KMS-11 (cell line): ENCODE results near the gene NUP54.

Source experiments
- H2AFZ ChIP-seq: fragments of 200-600 bp; sonication (generic); 2 replicates; pipeline ENCODE4 v1.6.1; 2016; ENCODE audit warnings: antibody characterized with exemption, mixed run types, low read depth
- H3K27ac ChIP-seq: fragments of 200-600 bp; sonication (generic); 2 replicates; pipeline ENCODE4 v1.6.1; 2016; ENCODE audit warnings: mild to moderate bottlenecking, mixed run types
- H3K27me3 ChIP-seq: fragments of 200-600 bp; sonication (generic); 2 replicates; pipeline ENCODE4 v1.6.1; 2017; ENCODE audit warnings: mild to moderate bottlenecking, low read depth, mixed run types, moderate library complexity; ENCODE audit not compliant: insufficient read depth
- H3K36me3 ChIP-seq: fragments of 200-600 bp; sonication (generic); 2 replicates; pipeline ENCODE4 v1.6.1; 2017; ENCODE audit warnings: mild to moderate bottlenecking, mixed run types; ENCODE audit not compliant: insufficient read depth
- H3K4me1 ChIP-seq: fragments of 200-600 bp; sonication (generic); 2 replicates; pipeline ENCODE4 v1.6.1; 2016; ENCODE audit warnings: mild to moderate bottlenecking, low read depth, mixed run types; ENCODE audit not compliant: poor library complexity, severe bottlenecking
- H3K4me2 ChIP-seq: fragments of 200-600 bp; sonication (generic); 2 replicates; pipeline ENCODE4 v1.7.0; 2016; ENCODE audit warnings: mild to moderate bottlenecking, mixed run types
- H3K4me3 ChIP-seq: fragments of 200-600 bp; sonication (generic); IDR thresholded peaks from 2 replicates; pipeline ENCODE4 v1.6.1; 2017; ENCODE audit warnings: low read depth, low read length, mixed read lengths; ENCODE audit not compliant: insufficient read depth
- H3K79me2 ChIP-seq: fragments of 200-600 bp; sonication (generic); 2 replicates; pipeline ENCODE4 v1.6.1; 2016; ENCODE audit warnings: low read depth, mixed run types; ENCODE audit not compliant: insufficient read depth
- H3K9ac ChIP-seq: fragments of 200-600 bp; sonication (generic); 2 replicates; pipeline ENCODE4 v1.6.1; 2016; ENCODE audit warnings: mild to moderate bottlenecking, mixed run types
- H4K20me1 ChIP-seq: fragments of 200-600 bp; sonication (generic); 2 replicates; pipeline ENCODE4 v1.6.1; 2016; ENCODE audit warnings: mild to moderate bottlenecking, mixed run types; ENCODE audit not compliant: insufficient read depth
- TF ChIP-seq, protein P1 (sequence below): fragments of 200-600 bp; sonication (generic); conservative IDR thresholded peaks from 2 replicates; pipeline ENCODE4 v1.6.1; 2017; ENCODE audit warnings: low read depth, mild to moderate bottlenecking, antibody characterized with exemption, low read length, moderate library complexity, mixed read lengths

Gene NUP54

GRCh38 chr4:76087007-76087769, 61.0 kb downstream of the NUP54 start:
- Histone ChIP-seq H3K4me1 (peaks cover 3% of the 10 kb centered on the region), H3K36me3 (no peaks in the 10 kb centered on the region), H3K9ac (no peak overlapping the region), H3K27ac (no peak overlapping the region), H3K4me2 (0 out of 2 replicates have a peak overlapping the region, but pooled peaks have one; percentile 14), H4K20me1 (no peaks in the 10 kb centered on the region), H2AFZ (peak overlapping the region; percentile 70), H3K27me3 (no peaks in the 10 kb centered on the region), H3K79me2 (no peaks in the 10 kb centered on the region), H3K4me3 (no peak overlapping the region)
- TF ChIP-seq, protein P1, sequence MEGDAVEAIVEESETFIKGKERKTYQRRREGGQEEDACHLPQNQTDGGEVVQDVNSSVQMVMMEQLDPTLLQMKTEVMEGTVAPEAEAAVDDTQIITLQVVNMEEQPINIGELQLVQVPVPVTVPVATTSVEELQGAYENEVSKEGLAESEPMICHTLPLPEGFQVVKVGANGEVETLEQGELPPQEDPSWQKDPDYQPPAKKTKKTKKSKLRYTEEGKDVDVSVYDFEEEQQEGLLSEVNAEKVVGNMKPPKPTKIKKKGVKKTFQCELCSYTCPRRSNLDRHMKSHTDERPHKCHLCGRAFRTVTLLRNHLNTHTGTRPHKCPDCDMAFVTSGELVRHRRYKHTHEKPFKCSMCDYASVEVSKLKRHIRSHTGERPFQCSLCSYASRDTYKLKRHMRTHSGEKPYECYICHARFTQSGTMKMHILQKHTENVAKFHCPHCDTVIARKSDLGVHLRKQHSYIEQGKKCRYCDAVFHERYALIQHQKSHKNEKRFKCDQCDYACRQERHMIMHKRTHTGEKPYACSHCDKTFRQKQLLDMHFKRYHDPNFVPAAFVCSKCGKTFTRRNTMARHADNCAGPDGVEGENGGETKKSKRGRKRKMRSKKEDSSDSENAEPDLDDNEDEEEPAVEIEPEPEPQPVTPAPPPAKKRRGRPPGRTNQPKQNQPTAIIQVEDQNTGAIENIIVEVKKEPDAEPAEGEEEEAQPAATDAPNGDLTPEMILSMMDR = peak; percentile 76

DNA sequence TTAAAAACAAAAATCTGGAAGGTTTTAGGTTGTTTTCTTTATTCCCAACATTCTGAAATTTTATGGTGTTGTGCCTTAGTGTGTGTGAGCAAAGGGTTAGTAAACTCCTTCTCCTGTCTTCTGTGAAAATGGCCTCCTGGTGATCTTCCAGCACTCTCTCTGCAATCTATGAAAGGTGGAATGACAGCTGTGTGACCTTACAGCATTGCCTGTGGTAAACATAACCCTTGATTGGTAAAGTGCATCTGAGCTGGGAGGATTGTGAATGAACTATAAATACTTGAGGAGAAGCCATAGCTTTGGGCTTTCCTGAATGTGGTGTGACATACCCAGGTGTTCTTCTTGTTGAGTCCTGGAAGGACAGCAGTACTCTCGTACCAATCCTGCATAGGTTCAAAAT, 63.7 kb downstream of the NUP54 start:
- Histone ChIP-seq H2AFZ (no peak overlapping the region), H3K4me2 (no peak overlapping the region), H3K27me3 (no peaks in the 10 kb centered on the region), H3K27ac (no peak overlapping the region), H3K4me1 (peaks cover 3% of the 10 kb centered on the region), H3K36me3 (no peaks in the 10 kb centered on the region), H3K79me2 (no peaks in the 10 kb centered on the region), H3K4me3 (no peak overlapping the region), H4K20me1 (no peaks in the 10 kb centered on the region), H3K9ac (no peak overlapping the region)
- TF ChIP-seq, protein P1 = no peak

DNA sequence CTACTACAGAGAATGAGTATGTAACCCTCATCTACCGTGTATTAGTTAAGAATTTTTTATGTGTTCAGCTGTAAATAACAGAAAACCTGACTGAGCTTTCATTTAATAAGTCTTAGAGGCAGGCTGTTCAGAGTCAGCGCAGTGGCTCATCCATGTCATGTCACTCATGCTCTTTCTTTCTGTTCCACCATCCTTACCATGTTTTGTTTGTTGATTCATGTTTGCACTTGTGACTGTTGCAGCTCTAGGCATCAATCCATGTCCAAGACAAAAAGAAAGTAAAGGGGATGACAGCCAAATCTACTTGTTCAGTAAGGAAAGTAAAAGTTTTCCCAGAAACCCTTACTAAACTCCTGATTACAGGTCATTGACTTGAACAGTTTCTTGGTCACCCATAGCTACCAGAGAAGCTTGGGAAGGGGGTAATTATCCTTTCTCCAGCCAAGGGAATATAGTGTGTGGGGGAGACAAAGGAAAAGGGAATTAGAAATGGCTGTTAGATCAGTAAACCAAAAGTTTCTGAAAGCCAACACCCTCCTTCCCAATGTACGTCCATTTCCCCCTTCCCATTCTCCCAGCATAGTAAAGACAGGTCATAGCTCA, 64.7 kb downstream of the NUP54 start:
- no peak overlapping the region for H2AFZ ChIP-seq
- H3K27me3 ChIP-seq = no peaks in the 10 kb centered on the region
- no peaks in the 10 kb centered on the region for H3K36me3 ChIP-seq
- H3K4me2 ChIP-seq = no peak overlapping the region
- no peak overlapping the region for H3K27ac ChIP-seq
- H3K79me2 ChIP-seq = no peaks in the 10 kb centered on the region
- no peak overlapping the region for H3K4me3 ChIP-seq
- no peaks in the 10 kb centered on the region for H4K20me1 ChIP-seq
- H3K9ac ChIP-seq = no peak overlapping the region
- TF ChIP-seq, protein P1 = no peak
- H3K4me1 ChIP-seq = peaks cover 3% of the 10 kb centered on the region

DNA sequence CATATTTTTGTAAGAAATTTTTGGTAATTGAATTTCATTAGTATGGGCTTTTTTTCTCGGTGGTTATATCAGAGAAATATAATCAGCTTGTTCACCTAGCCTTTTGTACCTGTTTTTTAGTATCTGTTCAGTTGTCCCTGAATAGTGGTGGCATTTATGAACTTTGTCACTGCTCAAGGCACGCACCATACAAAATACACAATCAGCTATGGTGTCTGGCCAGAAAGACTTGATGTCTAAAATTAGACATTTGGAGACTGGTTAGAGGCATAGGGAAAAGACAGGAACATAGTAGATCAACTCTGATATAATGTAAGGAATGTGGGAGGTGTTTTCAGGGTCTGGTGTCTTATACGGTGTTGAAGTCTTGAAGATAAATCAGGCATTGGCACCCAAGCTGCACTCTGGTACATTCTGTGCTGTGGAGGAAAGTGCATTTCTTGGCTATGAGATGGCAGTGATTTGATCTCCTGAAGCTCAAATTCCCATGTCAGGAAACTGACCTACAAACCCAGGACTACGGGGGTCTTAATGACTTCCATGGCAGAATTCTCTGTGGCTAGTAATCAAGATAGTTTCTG, 70.1 kb downstream of the NUP54 start:
- H3K4me2 ChIP-seq = no peak overlapping the region
- H3K79me2 ChIP-seq = no peaks in the 10 kb centered on the region
- TF ChIP-seq, protein P1 = no peak
- H3K27ac ChIP-seq = no peak overlapping the region
- no peak overlapping the region for H2AFZ ChIP-seq
- H3K27me3 ChIP-seq = no peaks in the 10 kb centered on the region
- no peaks in the 10 kb centered on the region for H3K4me1 ChIP-seq
- no peak overlapping the region for H3K4me3 ChIP-seq
- no peak overlapping the region for H3K9ac ChIP-seq
- H4K20me1 ChIP-seq = no peaks in the 10 kb centered on the region
- H3K36me3 ChIP-seq = no peaks in the 10 kb centered on the region
